Endodermal cell (in vitro differentiated cells): ENCODE measurements around the gene TOGARAM1. TPM values are rescaled to one million over a fixed set of nuclear protein-coding genes. Genes with fewer than 3 reads are reported as not detected.

Experiments
- DNase-seq: peaks from one replicate; pipeline ENCODE4 v3.0.0-alpha.2; 2017
- H3K27ac ChIP-seq: 2 replicates; pipeline ENCODE4 v1.5.1; 2013; ENCODE audit warnings: mild to moderate bottlenecking, low read depth, low read length, moderate library complexity
- H3K27me3 ChIP-seq: 2 replicates; pipeline ENCODE4 v1.6.1; 2013; ENCODE audit warnings: mild to moderate bottlenecking, low read length, moderate library complexity; ENCODE audit not compliant: insufficient read depth, control insufficient read depth, poor library complexity, severe bottlenecking
- H3K36me3 ChIP-seq: 2 replicates; pipeline ENCODE4 v1.7.0; 2013; ENCODE audit warnings: mild to moderate bottlenecking, low read length, moderate library complexity; ENCODE audit not compliant: control insufficient read depth, insufficient read depth
- H3K4me1 ChIP-seq: one replicate; pipeline ENCODE4 v1.7.0; 2013; ENCODE audit warnings: low read length; ENCODE audit not compliant: control insufficient read depth, insufficient read depth
- H3K4me3 ChIP-seq: 2 replicates; pipeline ENCODE4 v1.5.1; 2013; ENCODE audit warnings: mild to moderate bottlenecking, low read length, moderate library complexity
- H3K9ac ChIP-seq: 2 replicates; pipeline ENCODE4 v1.6.1; 2013; ENCODE audit warnings: mild to moderate bottlenecking, low read length, moderate library complexity; ENCODE audit not compliant: poor library complexity, severe bottlenecking; ENCODE audit errors: extremely low read depth
- H3K9me3 ChIP-seq: 2 replicates; pipeline ENCODE4 v1.6.1; 2013; ENCODE audit warnings: mild to moderate bottlenecking, low read length, moderate library complexity; ENCODE audit not compliant: control insufficient read depth
- H3K27ac Mint-ChIP-seq: 2 replicates; pipeline ENCODE4 v1.8.0; 2020; ENCODE audit warnings: mixed read lengths
- H3K27me3 Mint-ChIP-seq: 2 replicates; pipeline ENCODE4 v1.8.0; 2021; ENCODE audit warnings: mild to moderate bottlenecking, mixed read lengths; ENCODE audit not compliant: insufficient read depth
- H3K36me3 Mint-ChIP-seq: 2 replicates; pipeline ENCODE4 v1.8.0; 2020; ENCODE audit warnings: low read depth, mixed read lengths
- H3K4me1 Mint-ChIP-seq: 2 replicates; pipeline ENCODE4 v1.8.0; 2020; ENCODE audit warnings: mixed read lengths
- H3K4me3 Mint-ChIP-seq: 2 replicates; pipeline ENCODE4 v1.8.0; 2020; ENCODE audit warnings: mild to moderate bottlenecking, moderate library complexity, mixed read lengths
- H3K9me3 Mint-ChIP-seq: 2 replicates; pipeline ENCODE4 v1.8.0; 2020; ENCODE audit warnings: mild to moderate bottlenecking, mixed read lengths
- WGBS, 2 experiments: methylation state at CpG; one replicate each; pipeline versions ENCODE4 v1.1.5 to v1.1.7; 2013; ENCODE audit warnings: missing lambda C conversion rate in 2 of 2, mixed read lengths in 1 of 2; ENCODE audit not compliant: insufficient coverage in 1 of 2, insufficient read length in 1 of 2; 5-methylcytosine and 5-hydroxymethylcytosine counted together
- total RNA-seq, 2 donors: library from RNA; stranded (reverse); fragmentation: NEBNext Ultra II Directional in 1 of 2; extraction: Animal tissue kit (Norgen Biotek cat#: 25700) in 1 of 2; gene quantifications; 2 replicates in 1 of 2; 3 replicates in 1 of 2; pipeline ENCODE4 v1.2.1, GENCODE V29; 2021
- TF ChIP-seq, protein P1 (sequence below): fragments of 200-600 bp; sonication (generic); conservative IDR thresholded peaks from 2 replicates; pipeline ENCODE4 v1.5.0; 2021; ENCODE audit warnings: antibody characterized with exemption, mild to moderate bottlenecking

The TOGARAM1 gene
- total RNA-seq, 2 donors from 2014 or later = 12.3 to 13.7 TPM

DNA sequence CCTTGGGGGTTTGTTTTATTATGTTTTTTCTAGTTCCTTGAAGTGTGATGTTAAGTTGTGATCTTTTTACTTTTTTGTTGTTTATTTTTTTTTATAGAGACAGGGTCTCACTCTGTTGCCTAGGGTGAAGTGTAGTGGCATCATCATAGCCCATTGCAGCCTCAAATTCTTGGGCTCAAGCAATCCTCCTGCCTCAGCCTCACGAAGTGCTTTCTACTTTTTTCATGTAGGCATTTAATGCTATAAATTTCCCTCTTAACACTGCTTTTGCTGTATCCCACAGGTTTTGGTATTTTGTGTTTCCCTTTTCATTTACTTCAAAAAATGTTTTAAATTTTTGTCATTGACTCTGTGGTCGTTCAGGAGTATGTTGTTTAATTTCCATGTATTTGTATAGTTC lies 95.4 kb downstream of the TOGARAM1 start:
- H3K27ac Mint-ChIP-seq = no peak overlapping the region
- H3K27me3 Mint-ChIP-seq = no peaks in the 10 kb centered on the region
- no peak overlapping the region for H3K27ac ChIP-seq
- H3K36me3 ChIP-seq = peaks cover 24% of the 10 kb centered on the region
- no peaks in the 10 kb centered on the region for H3K4me1 Mint-ChIP-seq
- H3K9ac ChIP-seq = no peak overlapping the region
- no peaks in the 10 kb centered on the region for H3K27me3 ChIP-seq
- no peaks in the 10 kb centered on the region for H3K4me1 ChIP-seq
- no peak overlapping the region for H3K4me3 ChIP-seq
- H3K4me3 Mint-ChIP-seq = no peak overlapping the region
- H3K36me3 Mint-ChIP-seq = peaks cover 43% of the 10 kb centered on the region
- H3K9me3 Mint-ChIP-seq = no peaks in the 10 kb centered on the region
- TF ChIP-seq, protein P1, sequence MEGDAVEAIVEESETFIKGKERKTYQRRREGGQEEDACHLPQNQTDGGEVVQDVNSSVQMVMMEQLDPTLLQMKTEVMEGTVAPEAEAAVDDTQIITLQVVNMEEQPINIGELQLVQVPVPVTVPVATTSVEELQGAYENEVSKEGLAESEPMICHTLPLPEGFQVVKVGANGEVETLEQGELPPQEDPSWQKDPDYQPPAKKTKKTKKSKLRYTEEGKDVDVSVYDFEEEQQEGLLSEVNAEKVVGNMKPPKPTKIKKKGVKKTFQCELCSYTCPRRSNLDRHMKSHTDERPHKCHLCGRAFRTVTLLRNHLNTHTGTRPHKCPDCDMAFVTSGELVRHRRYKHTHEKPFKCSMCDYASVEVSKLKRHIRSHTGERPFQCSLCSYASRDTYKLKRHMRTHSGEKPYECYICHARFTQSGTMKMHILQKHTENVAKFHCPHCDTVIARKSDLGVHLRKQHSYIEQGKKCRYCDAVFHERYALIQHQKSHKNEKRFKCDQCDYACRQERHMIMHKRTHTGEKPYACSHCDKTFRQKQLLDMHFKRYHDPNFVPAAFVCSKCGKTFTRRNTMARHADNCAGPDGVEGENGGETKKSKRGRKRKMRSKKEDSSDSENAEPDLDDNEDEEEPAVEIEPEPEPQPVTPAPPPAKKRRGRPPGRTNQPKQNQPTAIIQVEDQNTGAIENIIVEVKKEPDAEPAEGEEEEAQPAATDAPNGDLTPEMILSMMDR = no peak
- peaks cover 5% of the 10 kb centered on the region for H3K9me3 ChIP-seq
- no peak for DNase-seq
- 91 to 100% methylated on average over 1 to 2 of the region's 2 CpGs for WGBS, 2 experiments

DNA sequence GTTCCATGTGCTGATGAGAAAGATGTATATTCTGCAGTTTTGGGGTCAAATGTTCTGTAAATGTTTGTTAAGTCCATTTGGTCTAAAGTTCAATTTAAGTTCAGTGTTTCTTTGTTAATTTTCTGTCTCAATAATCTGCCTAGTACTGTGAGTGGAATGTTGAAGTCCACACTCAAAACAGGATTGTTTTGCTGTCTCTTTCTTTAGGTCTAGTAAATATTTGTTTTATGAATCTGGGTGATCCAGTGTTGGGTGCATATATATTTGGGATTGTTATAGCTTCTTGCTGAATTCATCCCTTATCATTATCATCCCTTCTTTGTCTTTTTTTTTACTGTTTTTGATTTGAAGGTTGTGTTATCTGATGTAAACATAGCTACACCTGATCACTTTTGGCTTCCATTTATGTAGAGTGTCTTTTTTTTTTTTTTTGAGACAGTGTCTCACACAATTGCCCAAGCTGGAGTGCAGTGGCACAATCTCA lies 95.9 kb downstream of the TOGARAM1 start:
- peaks cover 5% of the 10 kb centered on the region for H3K9me3 ChIP-seq
- H3K4me3 ChIP-seq = no peak overlapping the region
- H3K4me1 ChIP-seq = no peaks in the 10 kb centered on the region
- no peak overlapping the region for H3K27ac ChIP-seq
- H3K27me3 Mint-ChIP-seq = no peaks in the 10 kb centered on the region
- TF ChIP-seq, protein P1 = no peak
- H3K27me3 ChIP-seq = no peaks in the 10 kb centered on the region
- peaks cover 40% of the 10 kb centered on the region for H3K36me3 Mint-ChIP-seq
- DNase-seq = no peak
- peaks cover 21% of the 10 kb centered on the region for H3K36me3 ChIP-seq
- no peaks in the 10 kb centered on the region for H3K9me3 Mint-ChIP-seq
- H3K9ac ChIP-seq = no peak overlapping the region
- H3K4me3 Mint-ChIP-seq = no peak overlapping the region
- no peak overlapping the region for H3K27ac Mint-ChIP-seq
- H3K4me1 Mint-ChIP-seq = no peaks in the 10 kb centered on the region

DNA sequence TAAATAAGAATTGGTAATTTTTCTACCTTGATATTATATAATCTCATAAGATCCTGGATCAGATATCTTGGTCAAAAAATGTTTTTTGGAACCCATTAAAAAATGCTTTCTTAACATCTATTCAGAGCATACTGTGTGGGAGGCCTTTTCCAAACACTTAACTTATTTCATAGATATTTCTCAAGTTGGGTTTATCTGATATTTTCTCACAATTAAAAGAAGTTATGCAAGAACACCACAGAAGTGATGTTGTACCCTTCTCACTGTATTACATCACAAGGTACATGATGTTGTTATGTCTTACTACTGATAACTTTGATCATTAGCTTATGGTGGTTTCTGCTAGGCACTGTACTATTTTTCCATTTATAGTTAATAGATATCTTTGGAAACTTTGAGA lies 98.6 kb downstream of the TOGARAM1 start:
- Histone ChIP-seq H3K27me3 (no peaks in the 10 kb centered on the region), H3K27ac (no peak overlapping the region), H3K9me3 (peaks cover 5% of the 10 kb centered on the region), H3K36me3 (peaks cover 7% of the 10 kb centered on the region), H3K9ac (no peak overlapping the region), H3K4me1 (peaks cover 2% of the 10 kb centered on the region), H3K4me3 (no peak overlapping the region)
- Mint-ChIP-seq H3K36me3 (peaks cover 36% of the 10 kb centered on the region), H3K4me3 (no peak overlapping the region), H3K9me3 (peaks cover 4% of the 10 kb centered on the region), H3K4me1 (peaks cover 5% of the 10 kb centered on the region), H3K27me3 (no peaks in the 10 kb centered on the region), H3K27ac (no peak overlapping the region)
- TF ChIP-seq, protein P1 = no peak
- DNase-seq = no peak
